Stimulated activated CD4-positive, alpha-beta T cell treated with anti-CD3 and anti-CD28 coated beads, Interleukin-15, amount 100 ng/mL, for 48 hours (primary cell): ENCODE results near the gene ACSL1.
A peak's percentile ranks its signal among the peaks of the same experiment; 100 is the strongest.
"Not testable (repeated sequence)": the region's sequence is repeated elsewhere in the genome, so short reads cannot be mapped to it uniquely, and the experiment has no call there.

Source experiments
- DNase-seq, 2 donors: peaks; one replicate each; pipeline ENCODE4 v3.0.0-alpha.2; 2020; ENCODE audit warnings: low read depth in 2 of 2

ACSL1 gene

GRCh38 chr4:184843984-184844554 lies 18.3 kb upstream of the ACSL1 start:
- peak in 1 of 2 donors; percentile 25 for DNase-seq

DNA sequence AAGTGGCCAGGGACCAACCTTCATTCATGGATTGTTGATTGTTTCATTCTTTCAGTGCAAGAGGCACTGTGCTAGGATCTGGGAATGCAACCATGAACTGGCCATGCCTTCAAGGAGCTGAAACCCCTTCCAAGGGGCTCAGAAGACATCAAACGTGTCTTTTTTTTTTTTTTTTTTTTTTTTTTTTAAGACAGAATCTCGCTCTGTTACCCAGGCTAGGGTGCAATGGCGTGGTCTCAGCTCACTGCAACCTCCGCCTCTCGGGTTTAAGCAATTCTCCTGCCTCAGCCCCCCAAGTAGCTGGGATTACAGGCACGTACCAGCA lies 13.3 kb upstream of the ACSL1 start:
- not testable (repeated sequence) for DNase-seq

- DNase-seq: no peak
These were observed 12.7 kb upstream of the ACSL1 start for GRCh38 chr4:184838249-184839074.

- DNase-seq: no peak
These were observed 10.8 kb upstream of the ACSL1 start for GRCh38 chr4:184836613-184837012.

DNA sequence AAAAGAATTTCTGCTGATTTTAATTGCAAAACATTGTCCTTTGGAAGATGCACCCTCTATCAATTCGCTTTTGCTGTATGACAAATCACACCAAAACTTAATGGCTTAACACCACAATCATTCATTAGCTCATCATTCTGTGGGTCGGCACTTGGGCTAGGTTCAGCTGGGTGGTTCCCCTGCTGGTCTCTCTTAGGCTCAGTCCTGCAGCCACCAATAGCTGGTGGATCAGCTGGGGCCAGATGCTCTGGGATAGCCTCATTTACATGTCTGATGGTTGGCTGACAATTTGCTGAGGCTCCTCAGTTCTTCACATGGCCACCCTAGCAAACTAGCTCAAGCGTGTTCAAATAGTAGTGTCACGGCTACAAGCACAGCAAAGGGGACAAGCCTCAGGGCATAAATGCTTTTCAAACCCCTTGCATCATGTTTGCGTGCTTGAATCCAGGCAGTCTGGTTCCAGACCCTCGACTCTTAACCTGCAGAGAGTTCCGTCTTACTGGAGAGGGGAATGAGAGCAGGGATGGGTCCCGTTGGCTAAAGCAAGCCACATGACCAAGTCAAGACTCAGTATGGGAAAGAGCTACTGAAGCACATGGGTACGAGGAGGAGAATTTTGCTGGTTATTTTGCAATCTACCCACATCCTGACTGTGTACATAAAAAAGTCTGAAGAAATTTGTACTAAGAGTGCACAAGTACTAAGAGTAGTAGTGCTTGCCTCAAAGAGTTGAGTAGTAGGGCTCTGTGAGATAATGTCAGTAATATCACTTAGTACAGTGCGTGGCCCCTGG lies 7.5 kb upstream of the ACSL1 start:
- DNase-seq: no peak

- DNase-seq: no peak
These were observed 5.4 kb upstream of the ACSL1 start for GRCh38 chr4:184831153-184831552.

- DNase-seq: no peak
These were observed 1.0 kb upstream of the ACSL1 start for GRCh38 chr4:184826691-184827270.

DNA sequence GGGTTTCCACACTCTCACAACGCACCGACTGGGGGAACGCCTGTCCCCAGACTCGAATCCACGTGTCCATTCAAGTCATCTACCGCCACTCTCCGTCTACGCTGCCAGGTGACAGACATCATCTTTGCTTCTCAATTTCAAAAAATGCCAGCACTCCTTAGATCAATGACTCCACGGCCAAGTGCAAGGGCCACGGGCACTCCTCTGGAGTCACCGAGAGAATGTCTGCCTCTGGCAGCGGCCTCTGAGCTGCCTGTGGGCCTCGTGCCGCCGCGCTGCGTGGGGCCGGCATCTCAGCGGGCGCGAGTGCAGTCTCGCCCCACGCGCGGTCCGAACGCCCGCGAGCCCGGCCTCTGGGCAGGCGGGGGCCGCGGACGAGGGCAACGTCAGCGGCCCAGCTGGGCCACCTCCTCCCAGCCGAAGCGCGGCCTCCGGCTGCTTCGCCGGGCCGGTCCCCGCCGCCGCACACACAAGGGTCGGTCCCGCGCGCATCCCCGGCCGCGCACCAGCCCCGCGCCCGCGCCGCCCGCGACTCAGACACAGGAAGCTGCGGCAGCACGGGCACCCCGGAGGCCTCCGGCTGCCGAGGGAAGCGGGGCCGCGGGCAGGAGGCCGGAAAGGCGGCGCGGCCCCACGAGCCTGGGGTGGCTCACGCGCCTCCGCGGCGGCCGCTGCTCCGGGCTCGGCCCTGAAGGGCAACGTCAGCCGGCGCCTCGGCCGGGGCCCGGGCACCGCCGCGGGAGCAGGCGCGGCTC lies 450 bp downstream of the ACSL1 start:
- peak in 1 of 2 donors; percentile 34 for DNase-seq

GRCh38 chr4:184824776-184825084 lies 1.0 kb downstream of the ACSL1 start:
- no peak for DNase-seq

- DNase-seq: no peak
These were observed 1.5 kb downstream of the ACSL1 start for GRCh38 chr4:184824081-184824775.

- no peak for DNase-seq
These were observed 2.8 kb downstream of the ACSL1 start for GRCh38 chr4:184823014-184823413.

DNA sequence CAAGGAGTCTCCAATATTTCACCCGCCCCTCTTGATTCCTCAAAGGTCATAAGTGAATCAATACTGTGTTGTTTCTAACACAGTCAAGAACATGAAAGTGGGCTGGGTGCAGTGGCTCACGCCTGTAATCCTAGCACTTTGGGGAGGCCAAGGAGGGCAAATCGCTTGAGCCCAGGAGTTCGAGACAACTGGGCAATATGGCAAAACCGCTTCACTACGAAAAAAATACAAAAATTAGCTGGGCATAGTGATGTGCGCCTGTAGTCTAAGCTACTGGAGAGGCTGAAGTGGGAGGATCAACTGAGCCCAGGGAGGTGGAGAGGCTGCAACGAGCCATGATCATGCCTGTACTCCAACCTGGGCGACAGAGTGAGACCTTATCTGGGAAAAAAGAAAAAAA lies 3.4 kb downstream of the ACSL1 start:
- DNase-seq: no peak

GRCh38 chr4:184821242-184821641 lies 4.5 kb downstream of the ACSL1 start:
- DNase-seq: no peak

DNA sequence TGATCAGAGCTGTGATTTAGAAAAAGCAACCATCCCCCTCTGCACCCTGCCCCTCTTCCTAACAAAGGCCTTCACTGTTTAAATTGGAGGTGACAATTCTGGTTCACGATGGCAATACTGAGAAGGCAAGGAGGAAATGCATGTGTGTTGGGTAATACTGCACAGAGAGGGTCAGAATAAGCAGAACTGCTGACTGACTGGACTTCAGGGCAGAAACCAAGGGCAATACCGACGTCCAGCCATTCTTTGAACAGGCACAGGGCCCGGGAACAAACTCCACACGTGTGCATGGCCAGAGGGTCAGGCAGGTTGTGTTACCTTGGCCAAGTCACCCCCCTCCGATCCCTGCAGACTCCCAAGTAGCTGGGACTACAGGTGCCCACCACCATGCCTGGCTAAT lies 6.0 kb downstream of the ACSL1 start:
- DNase-seq: no peak

DNA sequence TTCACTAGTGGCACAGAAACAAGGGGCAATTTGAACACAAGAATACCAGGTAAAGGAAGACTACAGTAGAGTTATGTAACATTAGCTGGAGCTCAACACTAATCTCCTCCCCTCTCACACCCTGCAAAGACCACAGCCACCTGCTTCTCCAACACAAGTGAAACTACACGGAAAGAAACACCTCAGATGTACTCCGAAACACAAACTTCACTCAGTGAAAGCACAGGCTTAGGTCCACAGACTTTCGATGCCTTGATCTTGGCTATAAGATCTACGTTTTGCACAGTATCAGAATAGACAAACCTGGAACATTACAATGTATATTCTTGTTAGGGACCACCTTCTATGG lies 7.6 kb downstream of the ACSL1 start:
- DNase-seq: no peak

- DNase-seq: no peak
These were observed 8.1 kb downstream of the ACSL1 start for GRCh38 chr4:184817494-184818215.

- DNase-seq: no peak
These were observed 8.8 kb downstream of the ACSL1 start for GRCh38 chr4:184816962-184817361.

DNA sequence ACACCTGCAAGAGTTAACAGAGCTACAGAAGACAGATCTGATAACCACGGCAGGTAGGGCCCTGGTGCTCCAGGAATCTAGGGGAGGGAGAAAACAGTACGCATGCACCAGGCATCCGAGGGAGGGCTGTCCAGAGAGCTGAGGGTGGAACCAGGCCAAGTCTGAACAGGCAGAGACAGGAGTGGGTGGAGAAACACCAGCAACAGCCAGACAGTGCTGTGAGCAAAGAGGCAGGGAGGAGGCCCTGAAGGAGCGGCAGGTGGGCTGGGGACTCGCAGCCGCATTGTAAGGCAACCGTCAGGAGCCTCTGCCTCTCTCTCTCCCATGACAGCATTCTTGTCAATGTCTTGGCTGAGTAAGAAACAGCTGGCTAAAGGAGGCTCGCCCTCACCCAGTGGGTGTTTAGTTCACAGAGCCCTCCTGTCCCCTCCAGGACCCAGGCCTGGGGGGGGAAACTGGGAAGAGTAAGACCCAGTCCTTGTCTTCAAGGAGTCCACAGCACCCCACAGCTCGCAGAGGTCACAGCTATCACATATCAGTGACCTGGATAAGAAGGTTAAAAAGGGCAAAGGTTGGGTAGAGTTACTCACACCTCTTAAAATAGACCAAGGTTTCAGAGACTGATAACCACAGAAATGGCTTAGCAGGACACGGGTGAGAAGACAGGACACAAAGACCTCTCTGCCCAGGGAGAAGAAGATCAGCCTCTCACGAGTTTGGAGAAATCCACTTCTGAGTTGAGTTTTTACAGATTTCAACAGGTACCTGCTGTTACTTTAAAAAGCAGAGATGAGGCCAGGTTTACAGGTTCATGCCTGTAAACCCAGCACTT lies 10.5 kb downstream of the ACSL1 start:
- DNase-seq: no peak

GRCh38 chr4:184814686-184815045 lies 11.1 kb downstream of the ACSL1 start:
- DNase-seq: no peak

GRCh38 chr4:184812651-184813181 lies 13.1 kb downstream of the ACSL1 start:
- DNase-seq: no peak
